ENCODE results near the gene ITPKC.

The ITPKC gene

GRCh38 chr19:40697007-40697406, 19.9 kb upstream of the ITPKC start:
- no peaks in the 10 kb centered on the region for H3K4me1 Mint-ChIP-seq (ENCODE audit: low read depth)
- H3K27me3 Mint-ChIP-seq: no peaks in the 10 kb centered on the region

GRCh38 chr19:40700083-40700482, 16.8 kb upstream of the ITPKC start:
- DNase-seq: no peak
- Mint-ChIP-seq H3K4me3 (no peak overlapping the region), H3K9me3 (no peaks in the 10 kb centered on the region), H3K27ac (no peak overlapping the region), H3K36me3 (ENCODE audit: low read depth) (peaks cover 55% of the 10 kb centered on the region), H3K4me1 (ENCODE audit: low read depth) (no peaks in the 10 kb centered on the region), H3K27me3 (no peaks in the 10 kb centered on the region)

More at GRCh38 chr19:40697007-40697406, 19.9 kb upstream of the ITPKC start:
- Mint-ChIP-seq H3K9me3 (no peaks in the 10 kb centered on the region), H3K27ac (no peak overlapping the region), H3K36me3 (ENCODE audit: low read depth) (peaks cover 48% of the 10 kb centered on the region), H3K4me3 (no peak overlapping the region)
- no peak for DNase-seq

- H3K36me3 Mint-ChIP-seq (ENCODE audit: low read depth): peaks cover 54% of the 10 kb centered on the region
- H3K4me3 Mint-ChIP-seq: no peak overlapping the region
Measured at GRCh38 chr19:40701758-40702157, 15.2 kb upstream of the ITPKC start.

GRCh38 chr19:40702337-40703012, 14.4 kb upstream of the ITPKC start:
- Mint-ChIP-seq H3K9me3 (no peaks in the 10 kb centered on the region), H3K27me3 (no peaks in the 10 kb centered on the region), H3K27ac (no peak overlapping the region), H3K4me3 (no peak overlapping the region), H3K4me1 (ENCODE audit: low read depth) (no peaks in the 10 kb centered on the region), H3K36me3 (ENCODE audit: low read depth) (peaks cover 58% of the 10 kb centered on the region)
- no peak for DNase-seq

More at GRCh38 chr19:40701758-40702157, 15.2 kb upstream of the ITPKC start:
- DNase-seq: no peak
- Mint-ChIP-seq H3K9me3 (no peaks in the 10 kb centered on the region), H3K27ac (no peak overlapping the region), H3K27me3 (no peaks in the 10 kb centered on the region), H3K4me1 (ENCODE audit: low read depth) (no peaks in the 10 kb centered on the region)

- no peaks in the 10 kb centered on the region for H3K4me1 Mint-ChIP-seq (ENCODE audit: low read depth)
- H3K4me3 Mint-ChIP-seq: no peak overlapping the region
- no peak for DNase-seq
- no peak overlapping the region for H3K27ac Mint-ChIP-seq
- no peaks in the 10 kb centered on the region for H3K27me3 Mint-ChIP-seq
- H3K9me3 Mint-ChIP-seq: no peaks in the 10 kb centered on the region
- peaks cover 63% of the 10 kb centered on the region for H3K36me3 Mint-ChIP-seq (ENCODE audit: low read depth)
Measured at GRCh38 chr19:40703029-40703755, 13.7 kb upstream of the ITPKC start.

GRCh38 chr19:40704491-40705361, 12.2 kb upstream of the ITPKC start:
- H3K27me3 Mint-ChIP-seq: no peaks in the 10 kb centered on the region
- peaks cover 77% of the 10 kb centered on the region for H3K36me3 Mint-ChIP-seq (ENCODE audit: low read depth)
- no peaks in the 10 kb centered on the region for H3K9me3 Mint-ChIP-seq
- no peak for DNase-seq
- H3K4me1 Mint-ChIP-seq (ENCODE audit: low read depth): peaks cover 6% of the 10 kb centered on the region
- H3K4me3 Mint-ChIP-seq: no peak overlapping the region
- no peak overlapping the region for H3K27ac Mint-ChIP-seq

GRCh38 chr19:40705362-40705651, 11.6 kb upstream of the ITPKC start:
- DNase-seq: no peak
- Mint-ChIP-seq H3K27me3 (no peaks in the 10 kb centered on the region), H3K4me1 (ENCODE audit: low read depth) (peaks cover 6% of the 10 kb centered on the region), H3K36me3 (ENCODE audit: low read depth) (peaks cover 78% of the 10 kb centered on the region), H3K9me3 (no peaks in the 10 kb centered on the region), H3K27ac (no peak overlapping the region), H3K4me3 (no peak overlapping the region)

GRCh38 chr19:40705950-40706619, 10.8 kb upstream of the ITPKC start:
- Mint-ChIP-seq H3K4me3 (no peak overlapping the region), H3K27ac (no peak overlapping the region), H3K9me3 (no peaks in the 10 kb centered on the region), H3K4me1 (ENCODE audit: low read depth) (peaks cover 7% of the 10 kb centered on the region), H3K36me3 (ENCODE audit: low read depth) (peaks cover 79% of the 10 kb centered on the region), H3K27me3 (no peaks in the 10 kb centered on the region)
- no peak for DNase-seq

- no peaks in the 10 kb centered on the region for H3K9me3 Mint-ChIP-seq
- H3K27me3 Mint-ChIP-seq: no peaks in the 10 kb centered on the region
- DNase-seq: no peak
- no peak overlapping the region for H3K27ac Mint-ChIP-seq
- H3K4me3 Mint-ChIP-seq: no peak overlapping the region
- peaks cover 74% of the 10 kb centered on the region for H3K36me3 Mint-ChIP-seq (ENCODE audit: low read depth)
- peaks cover 8% of the 10 kb centered on the region for H3K4me1 Mint-ChIP-seq (ENCODE audit: low read depth)
Measured at GRCh38 chr19:40707615-40708014, 9.3 kb upstream of the ITPKC start.

GRCh38 chr19:40709817-40710216, 7.1 kb upstream of the ITPKC start:
- no peak overlapping the region for H3K27ac Mint-ChIP-seq
- no peak overlapping the region for H3K4me3 Mint-ChIP-seq
- no peak for DNase-seq
- H3K27me3 Mint-ChIP-seq: no peaks in the 10 kb centered on the region
- peaks cover 23% of the 10 kb centered on the region for H3K4me1 Mint-ChIP-seq (ENCODE audit: low read depth)
- peaks cover 64% of the 10 kb centered on the region for H3K36me3 Mint-ChIP-seq (ENCODE audit: low read depth)
- H3K9me3 Mint-ChIP-seq: no peaks in the 10 kb centered on the region

- H3K9me3 Mint-ChIP-seq: no peaks in the 10 kb centered on the region
- peaks cover 39% of the 10 kb centered on the region for H3K36me3 Mint-ChIP-seq (ENCODE audit: low read depth)
- no peak for DNase-seq
- H3K27me3 Mint-ChIP-seq: no peaks in the 10 kb centered on the region
- H3K4me1 Mint-ChIP-seq (ENCODE audit: low read depth): peaks cover 52% of the 10 kb centered on the region
- H3K4me3 Mint-ChIP-seq: peak overlapping the region; percentile 90
- peak overlapping the region; percentile 99 for H3K27ac Mint-ChIP-seq
Measured at GRCh38 chr19:40713939-40714338, 3.0 kb upstream of the ITPKC start.

GRCh38 chr19:40714441-40715299, 2.2 kb upstream of the ITPKC start:
- Mint-ChIP-seq H3K4me1 (ENCODE audit: low read depth) (peaks cover 54% of the 10 kb centered on the region), H3K27ac (peak overlapping the region; percentile 99), H3K36me3 (ENCODE audit: low read depth) (peaks cover 33% of the 10 kb centered on the region), H3K4me3 (peak overlapping the region; percentile 90), H3K27me3 (no peaks in the 10 kb centered on the region), H3K9me3 (no peaks in the 10 kb centered on the region)
- peak; percentile 95 for DNase-seq

GRCh38 chr19:40716031-40716481, 856 bp upstream of the ITPKC start:
- Mint-ChIP-seq H3K4me3 (peak overlapping the region; percentile 90), H3K9me3 (no peaks in the 10 kb centered on the region), H3K4me1 (ENCODE audit: low read depth) (peaks cover 66% of the 10 kb centered on the region), H3K27ac (peak overlapping the region; percentile 99), H3K27me3 (no peaks in the 10 kb centered on the region), H3K36me3 (ENCODE audit: low read depth) (peaks cover 30% of the 10 kb centered on the region)
- peak; percentile 77 for DNase-seq
